Measurements from ENCODE around the gene TSHZ2.

The TSHZ2 gene

DNA sequence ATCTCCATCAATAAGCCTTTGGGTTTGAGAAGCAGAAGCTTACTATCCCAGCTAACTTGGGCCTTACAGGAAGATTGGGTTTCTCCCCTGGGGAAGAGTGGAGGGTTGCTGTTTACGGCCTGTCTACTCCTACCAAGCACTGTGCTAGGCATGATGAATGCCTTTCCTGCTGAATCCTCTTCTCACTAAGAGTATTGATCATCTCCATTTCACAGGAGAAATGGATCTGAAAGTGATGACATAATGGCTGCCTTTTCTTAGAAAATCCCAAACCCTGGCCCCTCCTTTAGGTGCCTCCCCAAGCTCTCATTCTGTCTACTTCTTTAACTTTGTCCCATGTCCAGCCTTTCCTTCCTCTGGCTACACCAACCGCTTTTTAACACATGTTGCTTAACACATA, 66.1 kb downstream of the TSHZ2 start:
- Histone ChIP-seq H3K4me3 (ENCODE audit: low read depth, low read length) (no peak overlapping the region), H3K27me3 (replicated peaks) (no peaks in the 10 kb centered on the region), H3K27ac (no peak overlapping the region), H3K36me3 (replicated peaks) (no peaks in the 10 kb centered on the region)
- DNase-seq = no peak
- in situ Hi-C loops (cut with HindIII; ENCODE audit: low pct_ligation_motif_present, low sequenced_read_pairs) = no loop called here
- TF ChIP-seq, protein P1, sequence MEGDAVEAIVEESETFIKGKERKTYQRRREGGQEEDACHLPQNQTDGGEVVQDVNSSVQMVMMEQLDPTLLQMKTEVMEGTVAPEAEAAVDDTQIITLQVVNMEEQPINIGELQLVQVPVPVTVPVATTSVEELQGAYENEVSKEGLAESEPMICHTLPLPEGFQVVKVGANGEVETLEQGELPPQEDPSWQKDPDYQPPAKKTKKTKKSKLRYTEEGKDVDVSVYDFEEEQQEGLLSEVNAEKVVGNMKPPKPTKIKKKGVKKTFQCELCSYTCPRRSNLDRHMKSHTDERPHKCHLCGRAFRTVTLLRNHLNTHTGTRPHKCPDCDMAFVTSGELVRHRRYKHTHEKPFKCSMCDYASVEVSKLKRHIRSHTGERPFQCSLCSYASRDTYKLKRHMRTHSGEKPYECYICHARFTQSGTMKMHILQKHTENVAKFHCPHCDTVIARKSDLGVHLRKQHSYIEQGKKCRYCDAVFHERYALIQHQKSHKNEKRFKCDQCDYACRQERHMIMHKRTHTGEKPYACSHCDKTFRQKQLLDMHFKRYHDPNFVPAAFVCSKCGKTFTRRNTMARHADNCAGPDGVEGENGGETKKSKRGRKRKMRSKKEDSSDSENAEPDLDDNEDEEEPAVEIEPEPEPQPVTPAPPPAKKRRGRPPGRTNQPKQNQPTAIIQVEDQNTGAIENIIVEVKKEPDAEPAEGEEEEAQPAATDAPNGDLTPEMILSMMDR (IDR thresholded peaks at IDR 0.05; ENCODE audit: low read depth, low read length, missing control alignments) = no peak

DNA sequence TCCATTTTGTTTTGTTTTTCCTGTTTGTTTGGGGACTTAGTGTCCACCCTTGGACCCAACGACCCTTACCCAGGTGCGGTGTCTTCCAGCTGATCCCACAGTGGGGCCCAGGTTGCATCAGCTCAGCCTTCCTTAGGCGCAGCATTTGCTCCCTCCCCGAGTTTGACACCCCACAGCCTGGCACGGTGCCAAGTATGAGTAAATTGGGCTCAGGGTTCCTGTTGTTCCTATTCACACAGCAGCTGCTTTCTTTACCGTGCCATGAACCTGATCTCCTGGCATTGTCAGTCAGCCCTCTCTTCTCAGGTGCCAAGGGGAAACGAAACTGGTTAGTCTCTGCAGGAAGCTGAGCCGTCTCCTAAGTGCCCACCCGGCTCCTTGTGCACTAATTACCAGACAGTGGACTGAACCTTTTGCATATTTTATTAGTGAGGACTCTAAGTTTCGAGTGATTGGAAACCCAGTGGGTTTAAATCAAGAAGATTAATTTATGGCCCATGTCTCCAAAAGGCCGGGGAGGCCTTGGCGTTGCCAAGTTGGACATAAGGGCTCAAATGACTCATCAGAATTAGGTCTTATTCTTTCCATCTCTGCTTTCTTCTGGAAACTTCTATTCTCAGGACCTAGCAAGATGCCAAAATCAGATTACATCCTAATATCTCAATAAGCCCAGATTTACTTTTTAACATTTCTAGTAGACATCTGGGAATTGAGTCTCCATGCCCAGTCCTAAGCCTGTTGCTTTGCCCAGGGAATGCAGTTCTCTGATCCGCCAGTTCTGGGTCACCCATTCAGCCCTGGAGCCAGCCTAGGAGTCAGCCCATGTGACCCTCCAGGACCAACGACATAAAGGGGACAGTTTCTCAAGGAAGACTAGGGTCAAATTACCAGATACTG, 68.8 kb downstream of the TSHZ2 start:
- TF ChIP-seq, protein P1 (IDR thresholded peaks at IDR 0.05; ENCODE audit: low read depth, low read length, missing control alignments) = no peak
- no peak for DNase-seq
- in situ Hi-C loops (cut with HindIII; ENCODE audit: low pct_ligation_motif_present, low sequenced_read_pairs) = no loop called here
- H3K4me3 ChIP-seq (ENCODE audit: low read depth, low read length) = no peak overlapping the region
- no peak overlapping the region for H3K27ac ChIP-seq
- no peaks in the 10 kb centered on the region for H3K27me3 ChIP-seq (replicated peaks)
- no peaks in the 10 kb centered on the region for H3K36me3 ChIP-seq (replicated peaks)

DNA sequence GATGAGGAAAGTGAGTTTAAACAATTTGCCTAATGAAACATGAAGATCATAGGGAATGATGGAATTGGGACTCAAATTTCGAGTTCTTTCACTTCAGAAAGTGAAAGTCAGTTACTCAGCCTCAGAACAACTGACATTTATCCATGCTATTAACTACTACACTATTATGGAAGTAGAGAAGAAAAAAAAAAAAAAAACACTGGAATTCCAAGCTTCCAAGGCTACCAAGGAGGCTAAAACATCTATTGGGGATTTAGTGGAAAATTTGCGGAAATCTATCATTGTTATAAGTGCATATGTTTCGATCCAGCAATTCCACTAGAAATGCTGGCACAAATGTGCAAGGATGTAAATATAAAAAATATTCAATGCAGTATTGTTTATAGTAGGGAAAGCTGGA, 70.4 kb downstream of the TSHZ2 start:
- Histone ChIP-seq H3K27me3 (replicated peaks) (no peaks in the 10 kb centered on the region), H3K4me3 (ENCODE audit: low read depth, low read length) (no peak overlapping the region), H3K36me3 (replicated peaks) (no peaks in the 10 kb centered on the region), H3K27ac (no peak overlapping the region)
- in situ Hi-C loops (cut with HindIII; ENCODE audit: low pct_ligation_motif_present, low sequenced_read_pairs) = no loop called here
- TF ChIP-seq, protein P1 (IDR thresholded peaks at IDR 0.05; ENCODE audit: low read depth, low read length, missing control alignments) = no peak
- DNase-seq = no peak

DNA sequence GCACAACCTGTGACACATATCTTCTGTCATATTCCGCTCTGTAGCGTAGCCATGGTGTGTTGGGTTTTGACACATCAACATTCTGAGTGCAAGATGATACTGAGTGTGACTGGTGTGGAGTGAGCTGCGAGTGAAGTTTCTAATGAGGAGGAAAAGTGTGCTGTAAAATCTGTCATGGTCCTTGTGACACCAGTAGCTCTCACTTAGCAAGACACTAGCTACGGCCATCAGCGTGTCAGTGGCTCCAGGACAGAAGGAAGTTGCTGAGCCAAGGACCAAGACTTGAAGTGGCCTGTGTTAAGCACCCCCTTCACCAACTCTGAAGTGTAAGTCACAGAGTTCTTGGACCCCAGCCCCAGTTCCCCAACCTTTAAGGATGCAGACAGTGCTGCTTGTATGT, 72.1 kb downstream of the TSHZ2 start:
- in situ Hi-C loops (cut with HindIII; ENCODE audit: low pct_ligation_motif_present, low sequenced_read_pairs) = no loop called here
- no peak overlapping the region for H3K27ac ChIP-seq
- no peak overlapping the region for H3K4me3 ChIP-seq (ENCODE audit: low read depth, low read length)
- H3K27me3 ChIP-seq (replicated peaks) = no peaks in the 10 kb centered on the region
- H3K36me3 ChIP-seq (replicated peaks) = no peaks in the 10 kb centered on the region
- TF ChIP-seq, protein P1 (IDR thresholded peaks at IDR 0.05; ENCODE audit: low read depth, low read length, missing control alignments) = no peak
- no peak for DNase-seq

DNA sequence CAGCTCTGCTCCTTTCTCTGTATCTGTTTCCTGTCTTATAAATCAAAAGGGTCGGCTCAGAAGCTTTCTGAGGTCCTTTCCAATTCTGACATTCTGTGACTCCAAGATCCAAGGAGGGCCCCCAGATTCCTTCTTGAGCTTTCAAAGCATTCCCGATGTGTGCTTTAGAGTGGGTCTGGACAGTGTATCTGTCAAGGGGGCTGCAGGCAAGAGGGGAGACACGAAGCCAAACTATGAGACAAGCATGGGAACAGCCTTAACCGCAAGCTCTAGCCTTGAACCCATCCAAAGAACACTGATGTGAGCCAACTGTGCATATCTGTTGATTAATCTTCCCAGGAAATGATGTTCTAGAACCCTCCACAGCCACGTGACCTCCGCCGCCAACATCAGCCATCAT, 73.8 kb downstream of the TSHZ2 start:
- H3K27me3 ChIP-seq (replicated peaks) = no peaks in the 10 kb centered on the region
- no peaks in the 10 kb centered on the region for H3K36me3 ChIP-seq (replicated peaks)
- in situ Hi-C loops (cut with HindIII; ENCODE audit: low pct_ligation_motif_present, low sequenced_read_pairs) = no loop called here
- no peak overlapping the region for H3K4me3 ChIP-seq (ENCODE audit: low read depth, low read length)
- no peak for DNase-seq
- no peak overlapping the region for H3K27ac ChIP-seq
- TF ChIP-seq, protein P1 (IDR thresholded peaks at IDR 0.05; ENCODE audit: low read depth, low read length, missing control alignments) = no peak

DNA sequence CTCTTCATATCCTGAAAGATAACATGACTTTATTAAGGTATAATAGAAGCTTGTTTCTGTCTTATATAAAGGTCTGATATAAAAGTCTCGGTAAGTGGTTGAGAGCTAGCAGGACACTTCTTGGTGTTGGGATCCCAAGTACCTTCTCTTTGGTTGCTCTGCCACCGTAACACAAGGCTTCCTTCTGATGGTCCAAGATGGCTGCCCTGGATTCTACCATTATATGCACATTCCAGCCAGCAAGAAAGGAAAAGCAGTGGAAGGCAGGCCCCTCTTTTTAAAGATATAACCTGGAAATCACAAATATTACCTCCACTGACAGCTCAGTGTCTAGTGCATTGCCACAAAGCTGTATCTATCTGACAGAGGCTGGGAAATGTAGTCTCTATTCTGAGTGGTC, 75.0 kb downstream of the TSHZ2 start:
- in situ Hi-C loops (cut with HindIII; ENCODE audit: low pct_ligation_motif_present, low sequenced_read_pairs) = no loop called here
- Histone ChIP-seq H3K27me3 (replicated peaks) (no peaks in the 10 kb centered on the region), H3K27ac (no peak overlapping the region), H3K36me3 (replicated peaks) (no peaks in the 10 kb centered on the region), H3K4me3 (ENCODE audit: low read depth, low read length) (no peak overlapping the region)
- DNase-seq = no peak
- TF ChIP-seq, protein P1 (IDR thresholded peaks at IDR 0.05; ENCODE audit: low read depth, low read length, missing control alignments) = no peak
